GM19035 (cell line): ENCODE measurements around the gene TBC1D9.
A peak's percentile ranks its signal among the peaks of the same experiment; 100 is the strongest.

Experiments
- ATAC-seq: cut with Tn5 transposase; IDR thresholded peaks from one replicate; pipeline ENCODE4 v1.9.1; 2021; ENCODE audit not compliant: unreplicated experiment

Gene TBC1D9

DNA sequence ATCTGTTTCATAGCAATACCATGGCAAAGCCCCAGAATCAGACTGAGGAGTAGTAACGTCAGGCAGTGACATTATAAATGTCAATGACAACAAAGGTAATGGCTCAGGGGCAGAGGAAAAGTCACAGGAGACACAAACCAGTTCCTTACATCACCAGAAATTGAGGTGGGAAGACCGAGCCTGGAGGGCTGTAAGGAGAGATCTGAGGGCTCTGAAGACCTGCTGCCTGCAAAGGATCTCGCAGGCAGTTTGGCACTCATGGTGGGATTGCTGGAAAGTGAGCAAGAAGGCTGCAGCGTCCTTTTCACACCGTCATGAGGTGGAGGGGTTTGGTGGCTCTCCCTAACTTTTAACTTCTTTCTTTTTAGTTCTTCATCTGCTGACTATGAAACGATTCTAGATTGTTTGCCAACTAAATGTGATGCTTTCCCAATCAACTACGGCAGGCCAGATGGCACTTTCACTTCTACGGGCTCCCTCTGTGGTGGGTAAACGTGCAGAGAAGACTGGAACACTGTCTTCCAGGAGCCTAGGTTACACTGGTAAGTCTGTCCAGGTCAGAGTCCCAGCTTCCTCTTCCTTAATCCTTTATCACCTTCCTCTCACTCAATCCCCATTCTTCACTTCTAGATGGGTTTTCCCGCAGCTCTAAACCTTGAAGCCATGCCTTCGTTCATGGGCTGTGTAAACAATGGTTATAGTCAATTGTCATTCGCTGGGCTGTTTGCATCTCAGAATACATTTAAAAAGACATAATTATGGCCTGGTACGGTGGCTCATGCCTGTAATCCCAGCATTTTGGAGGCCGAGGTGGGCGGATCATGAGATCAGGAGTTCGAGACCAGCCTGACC is 58.2 kb downstream of the TBC1D9 start:
- ATAC-seq = no peak

DNA sequence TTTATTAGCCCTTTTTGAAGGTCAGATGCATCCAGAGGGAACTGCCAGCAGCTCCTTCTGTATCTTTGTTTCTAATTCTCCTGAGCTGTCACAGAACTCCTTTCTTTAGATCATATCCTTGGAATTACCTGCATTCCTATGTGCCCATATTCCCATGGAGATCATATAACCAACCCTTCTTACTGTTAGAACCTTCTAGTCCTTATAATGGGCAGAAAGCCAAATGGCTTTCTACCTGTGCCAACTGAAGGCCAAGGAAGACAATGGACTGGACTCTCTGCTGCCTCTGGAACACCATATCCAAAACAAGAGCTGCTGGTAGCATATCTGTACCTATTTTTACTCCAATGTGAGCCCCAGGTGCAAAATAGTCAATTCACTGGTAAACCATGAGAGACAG is 60.7 kb downstream of the TBC1D9 start:
- ATAC-seq = no peak

DNA sequence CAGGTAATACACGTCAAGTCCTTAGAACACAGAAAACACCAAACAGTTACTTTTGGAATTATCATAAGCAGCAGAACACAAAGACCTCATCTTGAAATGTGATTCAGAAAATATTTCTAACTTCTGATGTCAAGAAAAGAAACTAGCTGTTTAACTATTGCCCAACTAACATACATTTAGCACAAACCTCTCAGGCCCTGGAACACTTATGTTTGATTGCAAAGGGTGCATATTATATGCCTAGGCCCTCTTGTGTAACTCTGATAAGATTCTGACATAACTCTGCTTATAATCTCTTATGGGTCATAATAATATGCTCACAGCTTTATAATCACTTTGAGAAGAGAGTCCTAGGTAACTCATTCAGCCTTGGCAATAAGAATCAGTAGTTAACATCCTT is 62.6 kb downstream of the TBC1D9 start:
- ATAC-seq = no peak

DNA sequence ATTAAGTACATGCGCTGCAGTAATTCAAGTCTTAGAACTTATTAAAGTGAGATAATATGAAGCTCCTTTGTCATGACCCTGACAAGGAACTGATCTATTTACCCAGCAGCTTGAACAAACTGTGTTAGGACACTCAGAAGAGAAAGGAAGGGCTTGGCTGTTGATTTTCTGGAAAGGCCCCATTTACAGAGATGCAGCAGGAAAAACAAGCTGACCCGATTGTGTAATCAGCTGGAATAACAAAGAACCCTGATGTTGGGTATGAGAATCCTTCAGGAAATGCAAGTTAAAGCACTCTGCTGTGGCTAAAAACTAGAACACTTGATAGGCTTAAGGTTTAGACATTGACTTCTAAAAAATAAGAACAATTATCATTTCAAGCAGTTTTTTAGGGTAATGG is 64.8 kb downstream of the TBC1D9 start:
- no peak for ATAC-seq

DNA sequence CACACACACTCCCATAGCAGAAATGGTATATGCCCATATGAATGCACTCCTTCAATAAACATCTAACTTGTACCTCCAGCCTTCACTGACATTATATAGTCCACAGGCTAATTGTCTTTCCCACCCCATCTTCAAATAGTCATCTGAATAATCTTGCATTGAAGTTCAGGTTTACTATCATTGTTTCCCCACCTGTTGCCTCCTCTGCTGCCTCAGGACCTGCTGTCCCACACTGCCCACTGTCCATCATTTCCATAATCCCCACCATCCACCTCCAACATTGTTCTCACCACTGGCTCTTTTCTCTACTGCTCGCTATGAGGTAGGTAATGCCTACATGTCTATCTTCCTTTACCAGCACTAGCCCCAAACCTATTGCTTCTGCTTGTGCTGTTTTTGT is 66.1 kb downstream of the TBC1D9 start:
- no peak for ATAC-seq

DNA sequence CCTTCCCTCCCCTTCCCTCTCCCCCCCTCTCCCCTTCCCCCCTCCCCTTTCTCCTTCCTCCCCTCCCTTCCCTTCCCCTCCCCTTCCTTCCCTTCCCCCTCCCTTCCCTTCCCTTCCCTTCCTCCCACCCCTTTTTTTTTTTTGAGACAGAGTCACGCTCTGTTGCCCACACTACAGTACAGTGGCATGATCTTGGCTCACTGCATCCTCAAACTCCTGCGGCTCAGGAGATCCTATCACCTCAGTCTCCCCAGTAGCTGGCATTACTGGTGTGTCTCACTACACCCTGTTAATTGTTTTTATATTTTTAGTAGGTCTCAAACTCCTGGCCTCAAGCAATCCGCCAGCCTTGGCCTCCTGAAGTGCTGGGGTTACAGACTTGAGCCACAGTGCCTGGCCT is 66.6 kb downstream of the TBC1D9 start:
- ATAC-seq = no peak

DNA sequence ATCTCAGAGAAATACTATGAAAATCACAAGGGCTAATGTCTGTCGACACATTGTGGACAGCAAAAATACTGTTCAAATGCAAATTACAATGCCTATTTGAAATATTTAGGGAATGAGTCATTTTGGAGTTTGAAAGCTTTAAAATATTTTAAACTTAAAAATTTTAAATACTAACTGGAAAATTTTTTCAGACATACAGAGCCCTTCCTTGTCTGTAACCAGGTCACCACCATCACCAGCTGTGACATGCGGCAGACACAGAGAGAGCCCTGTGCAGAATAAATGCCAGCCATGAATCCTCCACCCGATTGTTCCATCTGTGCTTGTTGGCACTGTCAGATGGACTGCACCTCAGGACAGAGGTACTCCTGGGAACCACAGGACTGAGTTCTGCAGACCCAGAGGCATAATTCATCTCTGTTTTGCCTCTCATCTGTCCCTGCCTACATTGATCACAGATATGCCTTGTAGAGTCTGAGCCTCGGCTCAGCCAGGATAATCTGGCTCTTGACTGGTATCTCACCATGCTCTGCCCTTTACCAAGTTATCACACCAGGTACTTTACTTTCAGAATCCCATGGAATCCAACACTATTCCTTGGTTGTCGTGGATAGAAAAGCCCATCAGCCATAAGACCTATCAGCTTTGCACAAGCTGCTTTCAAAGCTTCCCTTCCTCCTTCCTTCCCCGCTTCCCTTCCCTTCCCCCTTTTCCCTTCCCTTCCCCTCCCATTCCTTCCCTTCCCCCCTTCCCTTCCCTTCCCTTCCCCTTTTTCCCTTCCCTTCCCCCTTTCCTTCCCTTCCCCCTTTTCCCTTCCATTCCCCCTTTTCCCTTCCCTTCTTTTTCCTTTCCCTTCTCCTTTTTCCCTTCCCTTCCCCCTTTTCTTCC is 67.2 kb downstream of the TBC1D9 start:
- no peak for ATAC-seq

DNA sequence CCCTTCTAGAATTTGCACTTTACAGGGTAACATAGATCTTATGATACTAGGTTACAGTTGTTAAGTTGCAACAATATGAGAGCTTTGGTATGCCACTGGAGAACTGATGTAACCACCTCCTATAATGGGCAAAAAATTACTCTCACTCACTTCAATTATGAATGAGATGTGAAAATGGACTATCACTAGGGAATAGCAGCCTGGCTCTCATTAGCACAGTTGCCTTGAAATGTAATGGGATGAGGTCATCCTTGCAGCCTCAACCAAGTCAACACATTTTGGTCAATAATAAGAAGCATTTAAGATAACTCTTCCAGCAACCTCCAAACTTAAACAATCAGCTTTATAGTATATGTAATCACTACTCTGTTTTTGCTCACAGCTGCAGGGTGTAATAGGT is 69.4 kb downstream of the TBC1D9 start:
- ATAC-seq = no peak

DNA sequence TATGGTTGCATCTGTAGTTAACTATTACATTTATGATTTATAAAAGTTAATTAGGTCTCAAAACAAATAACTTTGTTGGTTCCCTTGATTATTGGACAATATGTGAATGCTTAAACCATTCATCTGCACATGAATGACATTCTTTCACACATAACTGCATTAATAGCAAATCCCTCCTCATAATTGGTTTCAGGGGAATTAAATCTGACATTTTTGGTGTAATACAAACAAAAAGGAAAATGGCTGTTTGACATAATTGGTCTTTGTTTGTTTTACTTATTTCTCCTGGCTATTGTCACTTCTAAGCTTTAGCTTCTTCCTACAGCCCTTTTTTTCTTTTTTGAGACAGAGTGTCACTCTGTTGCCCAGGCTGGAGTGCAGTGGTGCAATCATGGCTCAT is 71.9 kb downstream of the TBC1D9 start:
- no peak for ATAC-seq

DNA sequence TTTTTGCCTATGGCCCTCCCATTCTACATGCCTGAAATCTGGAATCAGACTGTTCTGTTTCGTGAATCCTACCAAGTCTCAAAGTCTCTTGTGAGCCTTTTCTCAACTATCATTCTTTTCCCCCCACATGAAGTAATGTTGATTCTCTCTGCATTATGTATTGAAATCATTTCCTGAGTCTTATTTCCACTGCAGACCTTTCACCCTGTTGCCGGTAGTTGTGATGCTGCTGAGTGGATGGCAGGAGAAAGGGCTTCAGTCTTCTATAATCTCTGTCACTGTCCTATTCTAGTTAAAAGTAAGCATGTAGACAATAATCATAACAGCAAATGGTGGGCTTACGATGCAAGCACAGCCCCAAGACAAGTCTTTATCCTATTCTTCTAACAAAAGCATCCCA is 75.0 kb downstream of the TBC1D9 start:
- ATAC-seq = no peak

DNA sequence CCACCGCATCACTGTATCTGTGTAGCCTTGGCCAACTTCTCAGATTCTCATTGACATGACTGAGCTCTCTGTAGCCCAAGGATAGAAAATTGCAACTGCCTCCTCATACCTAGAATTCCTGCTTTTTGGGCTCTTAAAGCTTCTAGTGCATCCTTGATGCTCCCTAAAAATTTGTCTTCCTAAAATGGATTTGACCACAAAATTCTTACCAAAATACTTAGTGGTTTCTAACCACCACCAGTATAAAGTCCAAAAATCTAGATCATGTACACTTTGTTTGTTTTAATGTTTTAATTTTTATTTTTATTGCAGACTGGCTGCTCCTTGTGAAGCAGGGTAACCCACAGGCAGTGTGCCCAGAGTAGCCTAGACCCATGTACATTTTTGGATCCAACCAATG is 75.5 kb downstream of the TBC1D9 start:
- ATAC-seq = no peak

DNA sequence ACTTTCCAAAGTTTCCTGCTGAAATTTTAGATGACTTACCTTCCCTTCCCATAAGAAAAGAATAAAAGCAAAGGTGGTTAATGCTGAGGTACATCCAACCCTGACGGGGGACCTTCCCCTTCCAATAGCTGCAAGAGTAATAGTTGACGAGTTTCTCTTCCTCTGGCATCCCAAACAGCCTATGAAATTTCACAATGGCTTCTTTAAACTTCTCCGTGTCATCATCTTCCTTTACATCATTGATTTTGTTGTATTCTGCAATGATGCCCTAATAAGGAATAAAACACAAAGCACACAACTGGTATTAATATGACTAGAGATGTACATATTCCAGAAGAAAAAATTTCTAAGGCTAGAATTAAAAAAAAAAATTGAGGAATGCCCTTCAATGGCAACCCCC is 76.6 kb downstream of the TBC1D9 start:
- ATAC-seq = no peak

DNA sequence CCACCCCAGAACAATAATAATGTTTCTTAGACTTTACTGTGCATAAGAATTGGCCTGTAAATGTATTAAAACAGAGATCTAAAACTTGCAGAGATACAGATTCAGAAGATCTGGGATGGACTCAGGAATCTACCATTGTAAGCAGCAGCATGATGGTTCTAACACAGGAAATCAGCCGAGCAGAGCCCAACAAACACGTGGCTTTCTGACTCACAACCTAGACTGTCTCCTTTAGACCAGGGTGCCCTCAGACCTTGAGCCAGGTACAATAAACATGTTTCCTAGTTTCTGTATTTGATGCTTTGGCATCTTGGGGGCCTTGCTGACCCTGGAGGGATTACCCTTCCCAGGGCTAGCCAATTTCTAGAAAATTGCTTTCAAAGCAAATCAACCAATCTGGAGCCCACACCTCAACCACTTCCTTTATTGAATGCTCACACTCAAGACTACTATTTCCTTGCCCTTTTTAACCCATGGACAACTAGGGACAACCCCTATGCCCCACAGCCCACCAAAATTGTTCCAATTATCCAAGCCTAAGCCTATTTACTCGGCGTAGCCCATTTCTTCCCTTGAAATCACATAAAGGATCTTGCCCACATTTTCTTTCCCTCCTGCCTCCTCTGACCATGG is 80.5 kb downstream of the TBC1D9 start:
- no peak for ATAC-seq

DNA sequence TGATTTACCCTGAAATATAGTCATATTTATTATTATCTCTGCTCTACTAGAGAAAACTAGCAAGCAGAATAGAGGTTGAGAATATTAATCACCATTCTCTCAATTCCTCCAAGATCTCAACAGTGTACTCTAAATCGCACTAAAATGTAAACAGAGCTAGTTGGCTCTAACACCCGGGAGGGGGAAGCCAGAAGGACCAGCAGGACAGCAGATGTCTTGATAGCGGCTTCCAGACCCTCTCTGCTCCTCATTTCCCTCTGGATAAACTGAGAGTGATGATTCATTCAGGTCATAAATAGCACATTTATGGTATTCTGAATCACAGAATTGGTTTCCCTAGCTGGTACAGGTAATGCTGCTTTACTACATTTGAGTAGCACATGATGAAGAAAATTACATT is 82.5 kb downstream of the TBC1D9 start:
- no peak for ATAC-seq

DNA sequence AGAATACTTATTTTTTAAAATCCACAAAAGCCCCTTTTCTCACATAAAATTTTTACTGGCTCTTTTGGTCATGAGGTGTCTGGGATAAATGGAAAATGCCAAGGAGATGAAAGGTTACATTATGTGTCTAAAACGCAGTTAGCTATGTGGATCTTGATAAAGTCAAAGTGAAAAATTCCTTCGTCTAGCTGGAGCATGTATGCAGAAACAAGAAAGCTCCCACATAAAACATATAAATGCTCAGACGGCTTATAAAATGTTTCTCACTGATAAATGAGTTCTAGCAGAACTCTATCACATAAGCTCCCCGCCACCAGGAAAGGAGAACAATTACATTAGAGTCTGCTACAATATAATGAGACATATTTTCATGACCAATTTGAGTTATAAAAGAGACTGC is 83.8 kb downstream of the TBC1D9 start:
- ATAC-seq = no peak

DNA sequence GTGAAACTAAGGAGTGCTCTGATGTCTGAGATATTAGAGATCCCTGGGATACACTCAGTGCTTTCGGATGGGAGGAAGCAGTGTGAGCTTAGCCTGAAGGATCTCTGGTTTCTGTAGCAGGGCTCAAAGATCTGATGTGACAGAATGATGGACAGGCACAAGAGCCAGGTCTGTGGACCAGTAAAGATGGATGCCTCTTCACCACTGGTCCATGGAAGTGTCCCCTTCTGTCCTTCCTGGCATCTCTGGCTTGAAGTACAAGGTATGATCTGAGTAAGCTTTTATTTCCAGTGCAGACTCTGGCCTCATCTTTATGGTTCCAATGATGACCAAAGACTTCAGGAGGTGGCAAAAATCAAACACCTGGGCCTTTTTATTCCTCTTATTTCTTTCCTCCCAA is 88.1 kb downstream of the TBC1D9 start:
- ATAC-seq = no peak

DNA sequence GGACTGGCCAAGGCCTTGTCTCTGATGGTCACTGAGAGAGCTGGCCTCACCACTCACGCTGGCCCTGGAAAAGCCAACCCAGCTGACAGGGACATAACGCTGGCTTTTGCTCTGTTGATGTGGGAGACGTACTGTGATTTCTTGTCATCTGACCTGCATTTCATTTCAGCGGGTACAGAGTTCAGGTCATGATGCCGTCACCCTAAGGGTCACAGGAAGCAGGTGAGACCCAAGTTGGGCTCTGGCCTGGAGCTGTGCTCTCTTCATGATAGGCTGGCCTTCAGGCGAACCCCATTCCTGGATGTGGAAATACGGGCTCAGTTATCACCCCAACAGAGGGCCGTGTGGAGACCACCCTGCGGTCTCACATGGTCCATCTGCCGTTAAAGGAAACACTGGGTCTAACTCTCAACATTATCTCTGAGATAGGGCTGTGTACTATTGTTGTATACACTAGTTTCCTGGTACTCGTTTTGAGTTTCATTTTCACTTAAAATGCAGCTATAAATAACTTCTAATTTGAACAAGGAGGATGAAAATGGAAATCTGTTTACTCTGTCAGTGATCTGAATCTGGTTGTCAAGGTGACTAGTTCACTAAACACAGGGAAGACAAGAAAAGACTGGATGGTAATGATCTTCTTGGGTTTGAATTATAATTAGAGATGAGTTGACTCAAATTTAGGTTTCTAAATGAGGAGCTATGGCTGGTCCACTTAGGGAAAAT is 89.1 kb downstream of the TBC1D9 start:
- ATAC-seq = peak; percentile 56

DNA sequence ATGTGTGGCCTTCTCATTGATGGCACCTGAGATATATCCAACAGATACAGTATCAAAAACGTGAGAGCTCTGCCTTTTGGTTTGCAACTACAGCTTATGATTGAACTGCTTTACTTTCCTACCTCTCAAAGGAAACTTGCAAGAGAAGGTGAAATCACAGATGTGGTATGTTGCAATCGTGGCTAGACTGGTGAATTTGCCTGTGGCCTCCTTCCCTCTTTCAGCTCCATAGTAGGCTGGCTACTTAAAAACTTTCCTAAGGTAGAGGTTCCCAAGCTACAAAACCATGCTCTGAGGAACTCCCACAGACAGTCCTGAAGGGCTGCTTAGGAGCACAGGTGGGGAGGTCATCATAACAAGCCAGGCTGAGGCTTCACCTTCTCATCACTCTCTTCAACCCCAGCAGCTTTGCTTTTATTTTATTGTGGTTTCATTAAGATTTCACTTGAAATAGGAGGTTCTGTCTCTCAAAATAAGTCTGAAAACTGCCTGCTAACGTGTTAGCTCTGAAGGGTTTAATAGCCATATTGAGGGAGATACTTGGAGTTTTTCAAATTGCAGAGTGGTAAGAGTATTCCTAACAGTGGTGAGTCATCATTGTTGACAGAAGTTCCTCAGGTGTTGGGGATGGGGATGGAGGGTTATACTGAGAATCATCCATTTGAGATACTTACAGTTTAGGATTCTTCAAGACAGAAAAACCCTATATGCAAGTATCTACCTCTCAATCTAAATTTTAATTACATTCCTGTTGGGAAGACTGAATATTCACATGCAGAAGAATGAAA is 93.9 kb downstream of the TBC1D9 start:
- ATAC-seq = no peak

DNA sequence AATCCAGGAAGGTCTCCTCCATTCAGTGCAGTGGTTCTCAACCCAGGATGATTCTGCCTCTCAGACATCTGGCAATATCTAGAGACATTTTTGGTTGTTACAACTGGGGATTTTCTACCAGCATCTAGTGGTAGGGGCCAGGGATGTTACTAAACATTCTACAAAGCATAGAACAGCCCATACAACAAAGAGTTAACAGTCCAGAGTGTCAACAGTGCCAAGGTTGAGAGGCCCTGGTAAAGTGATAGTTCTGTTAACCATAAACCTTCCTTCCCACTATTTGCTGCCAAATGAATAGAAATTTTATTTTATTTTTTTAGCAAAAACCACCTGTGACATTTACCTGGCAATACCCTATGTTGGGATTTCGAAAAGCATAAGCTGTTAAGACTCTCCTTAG is 94.6 kb downstream of the TBC1D9 start:
- ATAC-seq = no peak

DNA sequence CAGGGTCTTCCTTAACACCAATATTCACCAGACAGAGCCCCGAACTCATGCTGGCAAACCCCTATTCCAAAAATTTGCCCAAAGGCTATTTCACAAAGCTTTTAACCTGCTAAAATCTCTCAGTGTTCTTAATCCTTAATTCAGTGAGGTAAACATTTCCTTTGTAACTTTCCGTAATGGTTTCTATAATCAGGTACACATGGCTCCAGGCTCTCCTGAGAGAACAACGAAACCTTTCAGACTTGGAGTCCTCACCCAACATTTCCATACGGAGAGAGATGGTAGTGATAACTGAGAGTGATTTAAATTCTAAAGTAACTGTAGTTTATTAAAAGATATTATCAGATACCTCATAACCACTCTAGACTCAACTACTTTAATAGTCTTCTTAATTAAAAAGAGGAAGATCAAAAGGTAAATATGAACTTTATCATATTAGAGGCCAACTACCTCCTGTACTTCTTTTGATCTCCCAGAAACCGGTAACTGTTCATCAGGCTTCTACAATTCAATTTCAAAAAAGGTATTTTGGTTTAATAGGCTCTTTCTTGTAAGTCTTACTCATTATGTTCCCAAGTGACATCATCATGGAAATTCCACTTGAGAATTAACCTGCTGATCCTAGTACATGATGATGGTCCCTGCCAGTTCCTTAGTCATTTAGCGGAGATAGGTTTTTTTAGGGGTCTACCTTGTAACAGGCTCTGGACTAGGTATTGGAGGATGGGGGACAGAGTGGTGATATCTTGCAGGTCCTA is 96.1 kb downstream of the TBC1D9 start:
- ATAC-seq = no peak
